ENCODE data around the gene SCARB2. TPM values are rescaled to one million over a fixed set of nuclear protein-coding genes. Genes with fewer than 3 reads are reported as not detected.

SCARB2 gene
- total RNA-seq, 1 experiment from 2014 or later = 25.7 TPM

DNA sequence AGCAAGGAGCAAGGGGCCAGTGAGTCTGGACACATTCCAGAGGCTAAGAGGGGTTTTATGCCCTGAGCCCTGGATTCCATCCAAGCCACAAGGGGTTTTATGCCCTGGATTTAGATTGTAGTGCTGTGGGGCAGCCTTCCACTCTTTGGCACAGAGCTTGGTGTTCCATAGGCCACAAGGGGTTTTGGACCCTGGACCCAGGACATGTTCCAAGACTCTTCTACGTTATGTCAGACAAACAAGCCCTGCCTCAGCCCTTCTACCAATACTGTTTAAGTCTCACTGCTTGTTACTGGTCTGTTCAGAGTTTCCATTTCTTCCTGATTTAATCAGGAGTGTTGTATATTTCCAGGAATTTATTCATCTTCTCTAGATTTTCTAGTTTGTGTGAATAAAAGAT, 12.8 kb upstream of the SCARB2 start:
- DNase-seq (ENCODE audit: low read depth) = no peak

DNA sequence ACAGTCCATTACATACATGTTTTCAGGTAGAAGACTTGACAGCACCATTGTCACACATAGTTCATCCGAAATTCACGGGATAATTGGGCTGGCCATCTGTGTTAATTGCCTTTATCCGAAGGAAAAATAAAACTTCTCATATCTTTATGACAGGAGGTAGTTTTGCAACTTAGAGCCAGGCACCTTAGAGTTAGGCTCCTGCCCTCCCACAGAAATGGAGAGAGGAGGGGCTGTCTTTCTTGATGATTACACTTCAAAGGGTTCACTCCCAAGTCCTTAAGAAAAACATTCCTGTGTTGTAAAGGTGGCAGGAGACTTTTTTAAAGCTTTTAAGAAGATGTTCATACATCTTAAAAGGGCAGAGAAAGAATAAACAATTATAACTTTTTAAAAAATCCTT, 10.5 kb upstream of the SCARB2 start:
- no peak for DNase-seq (ENCODE audit: low read depth)

DNA sequence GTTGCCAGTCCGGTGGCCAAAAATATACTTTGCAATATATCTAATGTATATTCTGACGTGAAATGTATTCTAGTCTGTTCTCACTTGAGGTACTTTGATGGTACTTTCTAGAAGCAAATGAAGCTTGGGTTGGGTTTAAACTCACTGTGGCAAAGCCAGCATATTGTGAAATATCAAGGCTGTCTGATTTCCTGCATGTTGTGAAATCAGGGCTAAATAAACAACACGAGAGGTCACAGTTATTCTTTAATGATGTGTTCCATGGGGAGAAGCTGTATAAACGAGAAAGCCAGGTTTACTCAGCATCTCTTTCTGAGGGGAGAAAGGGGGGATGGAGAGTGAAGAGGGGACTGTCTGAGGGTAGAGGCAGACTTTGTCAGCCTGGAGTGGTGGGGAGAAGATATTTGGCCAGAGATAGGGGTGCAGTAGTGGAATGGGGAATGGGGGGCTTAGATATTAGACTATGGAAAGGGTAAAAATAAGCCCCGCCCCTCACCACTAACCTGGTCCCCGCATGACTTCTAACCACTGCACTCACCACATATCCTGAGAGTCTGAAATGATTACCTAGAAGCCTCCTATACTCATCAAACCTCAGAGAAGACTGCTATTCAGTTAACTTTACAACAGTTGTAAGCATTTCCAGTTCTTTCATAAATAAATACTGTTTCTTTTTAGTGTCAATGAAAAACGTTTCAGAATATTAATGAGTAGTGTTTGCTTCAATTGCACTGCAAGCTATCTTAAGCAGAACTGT, 5.9 kb upstream of the SCARB2 start:
- no peak for DNase-seq (ENCODE audit: low read depth)

DNA sequence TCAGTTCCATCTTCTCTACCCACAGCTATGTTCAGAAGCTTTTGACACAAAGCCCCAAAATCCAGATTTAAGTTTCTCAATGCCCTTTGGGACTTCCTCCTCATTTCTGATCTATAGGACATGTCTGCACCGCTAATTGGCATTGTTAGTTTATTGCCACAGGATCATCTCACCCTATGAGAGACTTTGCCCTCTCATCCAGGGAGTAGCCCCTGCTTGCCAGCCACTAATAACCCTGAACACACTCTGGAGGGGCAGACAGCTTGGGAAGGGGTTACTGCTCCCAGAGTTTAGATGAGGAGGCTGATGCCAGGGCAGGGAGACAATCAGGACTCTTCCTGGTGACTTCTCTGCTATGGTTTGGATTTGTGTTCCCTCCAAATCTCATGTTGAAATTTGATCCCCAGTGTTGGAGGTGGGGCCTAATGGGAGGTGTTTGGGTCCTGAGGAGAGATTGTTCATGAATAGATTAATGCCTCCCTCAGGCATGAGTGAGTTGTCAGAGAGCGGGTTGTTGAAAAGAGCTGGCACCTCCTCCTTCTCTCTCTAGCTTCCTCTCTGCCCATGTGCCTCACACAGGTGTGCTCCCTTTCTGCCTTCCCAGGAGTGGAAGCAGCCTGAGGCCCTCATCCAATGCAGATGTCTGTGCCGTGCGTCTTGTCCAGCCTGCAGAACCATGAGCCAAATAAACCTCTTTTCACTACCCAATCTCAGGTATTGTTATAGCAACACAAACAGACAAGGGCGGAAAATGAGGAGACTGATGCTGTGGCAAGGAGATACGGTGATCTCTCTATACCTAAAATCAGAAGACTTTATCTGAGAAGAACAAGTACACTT, 3.6 kb upstream of the SCARB2 start:
- DNase-seq (ENCODE audit: low read depth) = no peak

DNA sequence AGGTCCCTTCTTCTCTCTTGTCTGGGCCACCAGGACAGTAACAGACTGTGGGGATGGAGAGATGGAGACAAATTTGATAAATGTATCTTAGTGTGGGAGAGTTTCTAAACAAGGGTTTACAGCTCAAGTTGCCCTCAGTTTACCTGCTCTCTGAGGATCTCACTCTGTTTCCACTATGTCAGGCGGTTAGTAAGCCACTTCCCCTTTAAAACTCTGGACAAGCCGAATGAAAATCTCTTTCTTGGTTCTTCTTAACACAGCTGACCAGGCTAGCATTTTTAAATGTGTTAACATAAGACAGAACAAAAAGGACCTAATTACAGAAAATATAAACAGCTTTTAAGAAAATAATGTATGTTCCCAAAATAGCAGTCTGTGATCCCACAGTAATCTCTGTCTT, 2.9 kb upstream of the SCARB2 start:
- DNase-seq (ENCODE audit: low read depth) = no peak

DNA sequence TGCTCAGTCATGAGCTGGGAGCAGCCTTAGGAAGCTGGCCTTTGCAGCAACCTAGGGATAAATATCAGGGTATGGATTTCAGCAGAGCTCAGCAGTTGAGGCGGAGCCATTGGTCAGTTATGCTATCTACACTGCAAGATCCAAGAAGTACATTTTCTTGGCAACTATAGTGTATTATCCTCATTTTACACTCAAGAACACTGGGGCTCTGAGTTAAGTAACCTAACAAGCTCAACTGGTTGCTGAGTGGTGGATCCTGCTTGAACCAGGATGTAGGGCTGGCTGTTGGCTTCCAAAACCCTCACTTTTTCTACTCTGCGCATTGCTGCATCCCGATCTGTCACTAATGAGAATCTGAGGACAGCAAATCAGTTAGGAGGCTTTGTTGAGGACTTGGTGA, 1.5 kb upstream of the SCARB2 start:
- no peak for DNase-seq (ENCODE audit: low read depth)

DNA sequence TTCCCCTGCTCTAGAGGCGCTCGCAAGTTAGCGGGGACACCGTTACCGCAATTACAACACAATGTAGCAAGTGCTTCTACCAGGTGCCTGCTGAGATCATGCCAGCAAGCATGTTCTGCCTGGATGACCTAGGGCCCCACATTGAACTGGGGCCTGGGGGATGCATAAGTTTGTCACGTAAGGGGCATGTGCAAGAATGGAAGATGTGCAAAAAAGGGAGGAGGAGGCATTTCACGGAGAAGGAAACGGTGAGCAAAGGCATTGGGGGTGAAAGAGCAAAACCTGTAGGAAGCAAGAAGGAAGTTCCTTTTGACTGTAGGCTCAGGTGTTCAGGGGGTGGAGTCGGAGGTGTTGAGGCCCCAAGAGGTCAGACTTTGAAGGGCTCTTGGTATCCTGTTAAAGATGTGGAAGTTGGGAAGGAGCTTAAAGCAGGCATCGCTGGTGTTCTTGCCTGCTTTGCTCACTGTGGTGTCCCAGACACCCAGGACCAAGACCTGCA, 602 bp upstream of the SCARB2 start:
- no peak for DNase-seq (ENCODE audit: low read depth)

DNA sequence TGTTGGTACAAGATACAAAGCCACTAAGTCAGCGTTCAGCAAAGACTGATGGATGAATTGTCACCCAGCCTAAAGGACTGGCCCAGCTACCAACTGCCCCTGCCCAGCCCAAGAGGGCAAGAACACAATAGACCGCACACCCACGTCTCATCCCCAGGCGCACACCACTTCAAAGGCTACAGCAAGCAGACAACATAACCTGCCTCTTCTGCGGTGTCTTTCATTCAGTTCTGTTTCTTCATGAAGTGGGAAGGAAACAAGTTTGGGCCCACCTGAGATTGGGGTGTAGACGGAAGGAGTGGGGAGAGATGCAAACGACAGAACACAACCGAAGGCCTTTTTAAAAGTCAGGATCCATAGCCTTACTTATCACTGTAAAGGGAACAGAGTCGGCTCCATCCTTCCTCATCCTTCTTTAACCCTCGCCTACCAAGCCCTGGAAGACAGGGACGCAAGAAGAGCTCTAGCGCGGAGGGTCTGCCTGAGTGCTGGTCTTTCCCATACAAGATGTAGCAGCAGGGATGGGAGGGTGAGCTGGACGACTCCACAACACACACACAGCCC, 691 bp downstream of the SCARB2 start:
- no peak for DNase-seq (ENCODE audit: low read depth)

DNA sequence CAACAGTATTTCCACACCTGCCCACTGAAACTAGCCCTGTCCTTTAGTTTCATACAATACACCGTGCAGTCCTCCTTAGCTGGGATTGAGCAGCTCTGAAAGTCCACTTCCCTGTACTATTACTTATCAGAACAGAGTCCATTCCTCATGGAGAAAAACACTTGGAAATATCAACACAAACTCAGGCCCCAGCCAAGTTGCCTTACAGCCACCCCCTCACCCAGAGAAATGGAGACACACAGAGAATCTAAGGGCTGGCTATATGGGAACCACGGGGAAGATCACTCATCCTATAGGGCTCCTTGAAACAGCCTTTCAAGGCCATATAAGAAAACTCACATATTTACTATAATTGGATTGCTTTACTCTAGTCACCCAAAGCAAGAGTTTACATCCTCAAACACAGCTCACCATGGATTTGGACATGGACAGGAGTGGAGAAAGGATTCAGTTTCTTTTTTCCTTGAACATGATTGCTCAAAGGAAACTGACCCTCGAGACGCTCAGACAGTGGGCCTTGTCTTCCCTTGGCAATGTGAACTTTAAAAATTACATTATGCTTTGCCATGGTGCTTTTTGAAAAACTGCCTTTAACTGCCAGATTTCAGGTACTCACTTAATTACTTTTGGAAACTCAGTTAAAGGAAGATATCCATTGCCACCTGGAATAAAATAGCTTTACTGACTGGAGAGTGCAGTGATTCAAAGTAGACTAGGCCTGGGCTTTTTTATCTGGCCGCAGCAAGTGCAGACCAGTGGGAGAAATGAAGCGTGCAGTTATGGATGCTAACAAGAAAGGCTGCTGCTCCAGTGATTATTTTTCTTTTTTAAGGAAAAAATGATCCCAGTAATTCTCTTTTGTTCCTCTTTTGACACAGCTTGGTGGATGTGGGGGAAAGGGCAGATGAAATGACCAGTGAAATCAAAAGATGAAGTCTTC, 1.6 kb downstream of the SCARB2 start:
- no peak for DNase-seq (ENCODE audit: low read depth)

DNA sequence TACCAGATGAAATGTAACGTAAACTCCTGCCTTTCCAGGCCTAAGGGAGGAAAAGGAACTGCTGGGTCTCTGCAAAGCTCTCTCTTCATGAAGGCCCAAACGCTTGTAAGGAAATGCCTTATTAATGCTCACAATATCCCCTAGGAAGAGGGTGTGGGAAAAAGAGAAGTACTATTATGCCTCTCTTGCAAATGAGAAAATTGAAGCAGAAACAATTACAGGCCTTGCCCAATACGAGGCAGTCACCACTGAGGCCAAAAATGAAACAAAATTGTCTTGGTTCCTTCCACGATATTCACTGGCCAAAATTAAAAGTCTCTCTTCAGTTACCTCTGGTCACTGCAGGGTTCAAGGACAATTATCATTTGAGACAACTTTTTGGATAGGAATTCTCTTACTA, 3.2 kb downstream of the SCARB2 start:
- DNase-seq (ENCODE audit: low read depth) = no peak

DNA sequence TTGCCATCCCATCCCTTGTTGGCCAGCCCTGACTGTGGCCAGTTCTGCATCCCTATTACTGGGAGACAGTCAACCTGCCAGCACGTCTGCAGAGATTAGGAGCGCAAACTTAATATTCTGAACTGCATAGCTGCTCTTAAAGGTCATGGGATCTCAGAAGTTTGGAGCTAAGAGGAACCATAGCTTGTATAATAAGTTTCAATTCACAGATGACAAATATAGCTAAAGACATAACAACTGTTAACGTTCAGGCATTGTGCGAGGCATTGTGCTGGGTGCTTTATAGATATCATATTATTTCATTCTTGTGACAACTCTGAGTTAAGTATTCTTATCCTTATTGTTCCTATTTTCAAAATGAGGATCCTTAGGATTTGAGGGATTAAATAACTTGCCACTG, 3.7 kb downstream of the SCARB2 start:
- DNase-seq (ENCODE audit: low read depth) = no peak

DNA sequence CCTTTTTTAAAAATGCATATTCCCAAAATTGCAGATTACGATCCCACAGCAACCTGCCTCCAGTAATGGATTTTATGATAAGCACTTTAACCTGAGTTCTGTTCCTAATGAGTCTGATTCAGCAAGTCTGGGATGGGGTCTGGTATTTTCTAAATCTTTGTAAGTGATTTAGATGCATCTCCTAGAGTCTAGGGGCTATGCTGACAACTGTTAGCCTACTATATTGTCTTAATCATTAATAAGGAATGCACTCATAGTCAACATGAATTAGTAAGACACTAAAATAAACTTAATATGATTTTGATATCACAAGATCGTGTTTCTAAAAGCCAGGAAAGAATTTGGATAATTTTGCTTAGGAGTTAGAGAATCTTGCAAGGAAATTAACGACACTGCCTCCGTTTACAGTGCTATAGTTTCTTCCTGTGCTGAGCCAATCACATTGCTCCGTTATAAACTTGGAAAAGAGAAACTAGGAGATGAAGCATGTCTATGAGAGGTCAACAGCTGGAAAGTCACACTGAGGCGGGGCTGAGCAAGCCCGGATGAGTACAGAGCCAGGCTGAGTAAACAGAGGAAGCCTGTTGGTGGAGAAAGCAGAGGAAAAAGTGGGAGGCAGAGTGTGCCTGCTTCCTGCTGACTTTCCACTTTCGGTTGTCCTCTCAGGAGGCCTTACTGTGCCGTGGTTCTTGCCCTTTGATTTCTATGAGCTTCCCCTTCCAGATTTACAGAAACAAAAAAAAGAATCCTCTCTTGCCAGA, 5.4 kb downstream of the SCARB2 start:
- peak; percentile 75 for DNase-seq (ENCODE audit: low read depth)

DNA sequence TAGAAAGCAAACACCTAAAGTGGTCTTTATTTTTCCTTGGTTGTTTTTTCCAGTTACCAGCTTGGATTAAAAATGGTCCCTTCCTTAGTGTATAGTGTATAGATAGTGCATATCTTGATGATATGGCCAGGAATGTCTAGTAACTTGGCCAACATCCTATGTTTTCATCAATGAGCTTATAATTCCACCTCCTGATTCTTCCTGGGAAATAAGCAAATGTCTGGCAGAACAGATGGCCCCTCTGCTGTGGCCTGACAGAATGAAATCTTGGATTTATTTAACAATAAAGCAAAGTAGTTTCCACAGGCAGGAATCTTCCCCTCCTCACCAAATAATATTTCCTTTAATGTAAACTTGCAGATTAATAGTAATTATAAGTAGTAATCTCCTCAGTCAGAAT, 6.1 kb downstream of the SCARB2 start:
- no peak for DNase-seq (ENCODE audit: low read depth)

DNA sequence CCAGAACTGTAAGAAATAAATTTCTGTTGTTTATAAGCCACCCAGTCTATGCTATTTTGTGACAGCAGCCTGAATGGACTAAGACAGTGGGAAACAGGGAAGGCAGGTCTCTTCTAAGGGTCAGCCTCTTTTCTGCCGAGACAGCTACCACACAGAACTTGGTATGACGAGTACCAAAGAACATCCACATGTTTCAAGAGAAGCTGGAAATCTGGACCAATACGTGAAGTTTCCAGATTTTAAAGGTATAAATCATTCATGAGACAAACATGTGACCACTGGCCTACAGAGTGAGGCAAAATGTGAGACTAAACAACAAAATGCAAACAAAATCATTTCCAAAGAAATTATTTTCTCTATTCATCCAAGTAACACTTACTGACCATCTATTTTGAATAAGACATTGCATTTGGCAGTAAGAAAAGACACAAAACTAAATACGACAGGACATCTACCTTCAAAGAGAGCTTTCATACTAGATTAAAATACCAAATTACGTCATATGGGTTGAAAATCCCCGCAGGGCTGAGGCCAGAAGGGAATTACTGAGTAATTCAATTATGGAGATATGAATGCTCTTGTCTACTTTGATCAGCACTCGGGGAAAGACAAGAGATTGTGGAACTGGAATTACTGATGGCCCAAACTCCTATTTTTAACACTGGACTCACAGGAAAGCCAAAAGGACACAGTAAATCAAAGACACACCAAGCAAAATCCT, 7.2 kb downstream of the SCARB2 start:
- DNase-seq (ENCODE audit: low read depth) = no peak

DNA sequence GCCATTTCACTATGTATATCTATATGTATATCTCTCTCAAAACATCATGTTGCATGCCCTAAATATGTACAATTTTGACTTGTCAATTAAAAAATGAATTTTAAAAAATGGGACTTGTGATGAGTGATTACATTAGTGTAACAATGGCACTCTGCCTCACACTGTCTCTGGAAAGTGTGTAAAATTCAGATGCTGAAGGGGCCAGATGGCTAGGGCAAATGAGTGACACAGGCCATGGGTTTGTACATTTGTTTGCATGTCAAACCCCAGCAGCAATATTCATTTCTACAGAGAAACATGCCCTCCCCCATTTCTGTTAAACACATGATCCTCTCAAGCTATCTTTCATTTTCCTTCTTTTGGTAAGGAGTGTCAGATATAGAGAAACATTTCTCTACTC, 8.1 kb downstream of the SCARB2 start:
- DNase-seq (ENCODE audit: low read depth) = no peak

DNA sequence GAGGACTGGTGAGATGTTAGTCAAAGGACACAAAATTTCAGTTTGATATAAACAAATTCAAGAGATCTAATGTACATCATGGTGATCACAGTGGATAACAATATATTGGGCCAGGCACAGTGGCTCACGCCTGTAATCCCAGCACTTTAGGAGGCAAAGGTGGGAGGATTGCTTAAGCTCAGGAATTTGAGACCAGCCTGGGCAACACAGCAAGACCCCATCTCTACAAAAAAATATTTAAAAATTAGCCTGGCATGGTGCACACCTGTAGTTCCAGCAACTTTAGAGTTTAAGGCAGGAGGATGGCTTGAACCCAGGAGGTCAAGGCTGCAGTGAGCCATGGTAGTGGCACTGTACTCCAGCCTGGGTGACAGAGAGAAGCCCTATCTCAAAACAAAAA, 8.7 kb downstream of the SCARB2 start:
- DNase-seq (ENCODE audit: low read depth) = no peak

DNA sequence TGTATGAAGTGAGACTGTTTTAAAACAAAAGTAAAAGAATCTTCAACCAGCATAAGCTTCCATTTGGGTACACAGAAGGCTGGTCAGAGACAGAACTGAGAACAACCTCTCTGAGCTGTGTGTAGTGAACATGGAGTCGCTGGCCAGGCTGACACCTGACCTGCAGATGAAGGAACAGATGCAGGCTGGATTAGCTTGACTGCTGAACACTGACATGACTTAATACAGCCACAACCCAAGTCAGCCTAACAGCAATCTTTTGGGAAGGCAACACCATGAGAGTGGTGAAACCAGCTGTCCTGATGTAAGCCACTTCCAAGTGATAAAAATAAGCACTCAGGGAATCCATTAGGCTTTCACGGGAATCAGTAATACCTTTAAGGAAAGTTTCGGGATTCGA, 10.1 kb downstream of the SCARB2 start:
- DNase-seq (ENCODE audit: low read depth) = no peak

DNA sequence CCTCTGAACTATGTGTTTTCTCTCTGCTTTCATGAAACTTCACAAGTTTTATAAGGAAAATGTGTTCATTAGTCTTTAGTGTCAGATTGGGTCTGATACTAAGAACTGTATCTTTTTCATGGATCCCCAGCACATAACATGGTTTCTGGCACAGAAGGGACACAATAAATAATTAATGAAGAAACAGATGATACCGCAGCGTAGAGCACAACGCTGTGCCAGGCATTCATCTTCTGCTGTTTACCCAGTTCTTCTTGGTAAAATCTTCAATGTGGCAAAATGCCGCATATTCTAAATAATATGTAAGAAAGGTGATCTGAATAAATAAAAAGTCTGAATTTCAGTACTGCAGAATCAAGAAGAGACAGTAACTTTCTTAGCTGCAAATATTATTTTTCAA, 12.3 kb downstream of the SCARB2 start:
- no peak for DNase-seq (ENCODE audit: low read depth)

DNA sequence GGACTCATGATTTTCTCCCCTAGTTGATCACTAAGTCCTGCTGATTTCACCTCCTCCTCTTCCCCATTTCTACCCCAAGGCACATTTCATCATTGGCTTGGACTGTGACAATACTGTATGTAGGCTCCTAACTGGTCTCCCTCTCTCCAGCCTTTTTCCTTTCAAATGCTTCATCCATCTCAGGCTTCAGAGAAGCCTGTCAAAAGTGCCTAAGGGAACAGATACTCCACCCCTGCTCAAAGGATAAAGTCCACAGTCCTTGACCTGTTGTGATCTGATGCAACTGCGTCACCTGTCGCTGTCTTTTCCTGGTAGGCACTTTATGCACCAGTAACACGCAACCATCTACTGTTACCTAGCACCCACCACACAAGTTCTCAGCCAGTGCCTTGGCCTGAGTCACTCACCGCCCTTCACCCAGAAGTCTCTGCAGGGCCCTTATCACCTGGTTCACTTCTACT, 12.8 kb downstream of the SCARB2 start:
- no peak for DNase-seq (ENCODE audit: low read depth)

DNA sequence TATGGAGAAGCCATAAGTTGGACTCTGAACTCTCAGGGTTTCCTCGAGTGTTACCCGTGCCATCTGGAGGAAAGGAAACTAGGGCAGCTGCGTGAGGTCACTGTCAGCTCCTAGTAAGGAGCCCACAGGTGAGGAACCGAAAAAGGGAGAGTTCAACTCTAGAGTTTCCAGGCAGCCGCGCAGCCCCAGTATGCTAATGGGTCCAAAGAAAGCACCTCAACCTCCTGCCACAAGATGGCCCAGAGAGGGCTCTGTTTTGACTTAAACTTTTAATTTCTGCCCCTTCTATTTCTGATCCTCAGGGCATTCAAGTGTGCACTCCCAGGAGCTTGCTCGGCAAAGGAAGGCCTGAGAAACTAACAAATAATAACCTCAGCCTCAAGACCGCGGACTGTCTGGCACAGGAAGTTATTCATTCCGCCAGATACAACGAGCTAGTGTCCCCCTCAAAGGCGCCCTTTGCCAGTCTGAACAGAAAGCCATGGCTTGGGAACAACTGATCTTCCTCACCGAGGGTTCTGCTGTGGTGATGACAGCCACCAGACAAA, 13.9 kb downstream of the SCARB2 start:
- no peak for DNase-seq (ENCODE audit: low read depth)
